K562 (cell line): ENCODE data around the gene LINS1. TPM values are rescaled to one million over a fixed set of nuclear protein-coding genes. Genes with fewer than 3 reads are reported as not detected.

Experiments
- ATAC-seq: fragments of 200-7000 bp; cut with Tn5 transposase; 3 replicates; pipeline ENCODE4 v1.9.1; 2020; ENCODE audit warnings: moderate library complexity
- BruUV-seq: library from RNA; stranded (reverse); fragments of 400-500 nt; replicated peaks from 2 replicates; lab custom pipeline; 2021; lab: Mats Ljungman, UMichigan
- CTCF ChIA-PET: fragments of 300-600 bp; formaldehyde crosslinking; extraction: SDS; loops from one replicate; lab custom pipeline; 2021; ENCODE audit warnings: low intra/inter-chr PET ratio; lab: Yijun Ruan, JAX
- POLR2A ChIA-PET: fragments of 300-600, 350-650 bp; sonication (Branson Sonifier 250); formaldehyde crosslinking; extraction: SDS; loops from one replicate; lab custom pipeline; 2021; ENCODE audit warnings: antibody characterized with exemption, inconsistent platforms; lab: Yijun Ruan, JAX
- DNase-seq, 4 experiments: peaks; one replicate each; pipeline versions ENCODE4 v3.0.0 to v3.0.0-alpha.2; 2011 to 2018; ENCODE audit warnings: low spot score in 3 of 4, mixed read lengths in 3 of 4; ENCODE audit errors: extremely low read depth in 1 of 4
- FAIRE-seq: peaks from 2 replicates; lab custom pipeline; 2011; peaks lifted over from hg19 to GRCh38; lab: Jason Lieb, UNC
- H2AFZ ChIP-seq: 2 replicates; pipeline ENCODE4 v1.6.0; 2011; ENCODE audit warnings: low read depth, low read length, control low read depth, inconsistent platforms
- H3K27ac ChIP-seq: fragments of 200-600 bp; 3 replicates; pipeline ENCODE4 v1.8.0; 2011; ENCODE audit warnings: low read depth, mild to moderate bottlenecking, control low read depth, inconsistent platforms, low read length, moderate library complexity, mixed read lengths; ENCODE audit errors: extremely low read depth
- H3K27me3 ChIP-seq, 2 experiments: fragments of 300-600 bp in 1 of 2; 2 replicates in 1 of 2; 3 replicates in 1 of 2; pipeline versions ENCODE4 v1.6.0 to v1.8.0; 2011; ENCODE audit warnings: inconsistent platforms in 2 of 2, low read length in 2 of 2, mild to moderate bottlenecking in 1 of 2, mixed read lengths in 1 of 2, moderate library complexity in 1 of 2; ENCODE audit not compliant: control insufficient read depth in 2 of 2, insufficient read depth in 2 of 2
- H3K36me3 ChIP-seq: fragments of 300-600 bp; 3 replicates; pipeline ENCODE4 v1.8.0; 2011; ENCODE audit warnings: mild to moderate bottlenecking, low read length, inconsistent platforms; ENCODE audit not compliant: control insufficient read depth, insufficient read depth
- H3K4me1 ChIP-seq, 2 experiments: fragments of 200-600 bp in 1 of 2; replicated peaks in 1 of 2; 2 replicates in 1 of 2; 3 replicates in 1 of 2; pipeline versions ENCODE4 v1.5.1 to v1.8.0; 2011; ENCODE audit warnings: inconsistent platforms in 2 of 2, low read length in 2 of 2, mild to moderate bottlenecking in 1 of 2, mixed read lengths in 1 of 2, moderate library complexity in 1 of 2; ENCODE audit not compliant: control insufficient read depth in 2 of 2, insufficient read depth in 2 of 2
- H3K4me2 ChIP-seq: 2 replicates; pipeline ENCODE4 v1.6.1; 2011; ENCODE audit warnings: low read length, control low read depth, inconsistent platforms, mixed read lengths; ENCODE audit not compliant: insufficient read depth
- H3K4me3 ChIP-seq: fragments of 200-600 bp; sonication (generic), shearing (Covaris generic); 2 replicates; pipeline ENCODE4 v1.5.1; 2016; ENCODE audit warnings: control low read depth, inconsistent platforms
- H3K79me2 ChIP-seq: fragments of 200-600 bp; 3 replicates; pipeline ENCODE4 v1.8.0; 2011; ENCODE audit warnings: low read length, inconsistent platforms; ENCODE audit not compliant: control insufficient read depth, insufficient read depth
- H3K9ac ChIP-seq, 2 experiments: 2 replicates each; pipeline versions ENCODE4 v1.6.0 to v1.6.1; 2011; ENCODE audit warnings: low read depth in 2 of 2, low read length in 2 of 2, control low read depth in 1 of 2, inconsistent platforms in 1 of 2, mild to moderate bottlenecking in 1 of 2, mixed read lengths in 1 of 2; ENCODE audit not compliant: insufficient read depth in 1 of 2
- H3K9me1 ChIP-seq: one replicate; pipeline ENCODE4 v1.6.0; 2011; ENCODE audit warnings: inconsistent platforms, mild to moderate bottlenecking, low read length, moderate library complexity; ENCODE audit not compliant: control insufficient read depth, insufficient read depth
- H3K9me3 ChIP-seq: replicated peaks from 2 replicates; pipeline ENCODE4 v1.5.1; 2011; ENCODE audit warnings: low read depth, low read length, inconsistent platforms; ENCODE audit not compliant: control insufficient read depth, insufficient read depth
- H4K20me1 ChIP-seq: replicated peaks from 2 replicates; pipeline ENCODE4 v1.6.1; 2011; ENCODE audit warnings: low read length, inconsistent platforms, mixed read lengths; ENCODE audit not compliant: control insufficient read depth, insufficient read depth
- DLX4 ChIP-seq: fragments of 250-450 bp; sonication (Bioruptor Pico); IDR thresholded peaks from 2 replicates; pipeline ENCODE4 v1.6.1; 2021; ENCODE audit warnings: mild to moderate bottlenecking
- GTF2E2 ChIP-seq: fragments of 200-800 bp; sonication (Bioruptor generic); IDR thresholded peaks from 2 replicates; pipeline ENCODE4 v1.6.1; 2016; ENCODE audit warnings: missing genetic modification characterization, missing compliant biosample characterization
- KLF16 ChIP-seq: IDR thresholded peaks from 2 replicates; pipeline ENCODE4 v1.6.1; 2016; ENCODE audit warnings: antibody characterized with exemption
- ZNF146 ChIP-seq: IDR thresholded peaks from one replicate; pipeline ENCODE4 v1.6.1; 2018; ENCODE audit warnings: missing compliant biosample characterization; ENCODE audit not compliant: unreplicated experiment
- ZNF175 ChIP-seq: fragments of 200-800 bp; sonication (Bioruptor generic); IDR thresholded peaks from 2 replicates; pipeline ENCODE4 v1.6.1; 2016; ENCODE audit warnings: low read depth, mild to moderate bottlenecking, missing genetic modification characterization, missing compliant biosample characterization
- WGBS: fragments of 100-300 bp; shearing (Covaris generic); methylation state at CpG from one replicate; pipeline ENCODE4 v1.1.6; 2016; ENCODE audit warnings: low coverage, mixed read lengths; ENCODE audit not compliant: insufficient coverage; ENCODE audit errors: missing lambda C conversion rate; 5-methylcytosine and 5-hydroxymethylcytosine counted together
- in situ Hi-C: fragments of 300-500 bp; cut with MboI; formaldehyde crosslinking; loops from 4 replicates; pipeline ENCODE4 v1.15.0; 2018; ENCODE audit warnings: inconsistent platforms, mixed read lengths
- intact Hi-C: fragments of 100-400 bp; cut with micrococcal nuclease; formaldehyde crosslinking; loops from 2 replicates; pipeline ENCODE4 v1.14.2; 2022
- polyA plus RNA-seq, 8 experiments: library from polyadenylated mRNA; depleted of rRNA in 4 of 8; stranded (reverse) in 5 of 8; unstranded in 3 of 8; fragments of >200 nt; fragmentation: Nextera tagmentation in 2 of 8; fragmentation: Illumina TruSeq in 1 of 8; extraction: Ambion mirVana in 2 of 8; extraction: Trizol in 1 of 8; gene quantifications; 2 replicates each; pipeline versions ENCODE4 v1.2.1 to v1.2.3, GENCODE V29; 2011 to 2014; ENCODE audit warnings: inconsistent platforms in 1 of 8, missing spikeins in 1 of 8
- total RNA-seq, 7 experiments: library from RNA; depleted of rRNA in 6 of 7; stranded (reverse); fragments of >200 nt in 6 of 7; fragmentation: Illumina TruSeq in 2 of 7; extraction: Trizol in 2 of 7; gene quantifications; 2 replicates each; pipeline versions ENCODE4 v1.2.1 to v1.2.3, GENCODE V29; 2011 to 2021; ENCODE audit warnings: low replicate concordance in 1 of 7

LINS1 gene
- total and polyA plus RNA-seq, 9 of the 15 experiments (the other 6 are each of a cell fraction or from before 2014, with no cell fraction given): 15.4 to 31.4 (median 24.6) TPM

- no peak for TF ChIP-seq GTF2E2
- TF ChIP-seq ZNF146: no peak
- TF ChIP-seq ZNF175 (CRISPR knock-in tag): no peak
Observed at GRCh38 chr15:100558771-100559254, 43.2 kb downstream of the LINS1 start (continued).

GRCh38 chr15:100553468-100553867, 48.5 kb downstream of the LINS1 start:
- CTCF ChIA-PET: interaction anchor here (0.6 kb wide), 1 partner anchor 204 kb away, joined by 3 read pairs; no protein-coding TSS in a partner anchor

More at GRCh38 chr15:100553468-100553867, 48.5 kb downstream of the LINS1 start:
- FAIRE-seq: no peak
- Histone ChIP-seq H3K9me1 (no peaks in the 10 kb centered on the region), H3K36me3 (peaks cover 14% of the 10 kb centered on the region; the same call in 1 of the 3 replicates), H3K27me3 (no peaks in the 10 kb centered on the region), H3K4me1 (no peaks in the 10 kb centered on the region), H3K4me3 (no peak overlapping the region), H3K4me2 (no peak overlapping the region), H3K9me3 (peaks cover 3% of the 10 kb centered on the region), H3K27ac (no peak overlapping the region), H4K20me1 (no peaks in the 10 kb centered on the region), H2AFZ (no peak overlapping the region), H3K79me2 (no peaks in the 10 kb centered on the region), H3K9ac (no peak overlapping the region)
- BruUV-seq: no TSS peak
- POLR2A ChIA-PET: interaction anchor here (0.7 kb wide), 1 partner anchor 349 kb away, joined by 3 read pairs; no protein-coding TSS in a partner anchor
- 97% methylated on average over 16 of the region's 16 CpGs for WGBS
- ATAC-seq: no peak
- DNase-seq: no peak
- in situ Hi-C loops (no loop called here), intact Hi-C loops (no loop called here)
- TF ChIP-seq DLX4 (CRISPR knock-in tag) (no peak), KLF16 (no peak)
